OCI-LY7 (cell line): ENCODE measurements around the gene ARGLU1. TPM values are rescaled to one million over a fixed set of nuclear protein-coding genes. Genes with fewer than 3 reads are reported as not detected.

ENCODE experiments used
- BruUV-seq: library from RNA; stranded (reverse); fragments of 400-500 nt; replicated peaks from 2 replicates; lab custom pipeline; 2021; lab: Mats Ljungman, UMichigan
- CTCF ChIA-PET: fragments of 300-600 bp; sonication (Branson Sonifier 250); formaldehyde crosslinking; loops from one replicate; lab custom pipeline; 2022; ENCODE audit warnings: antibody characterized with exemption; ENCODE audit not compliant: unreplicated experiment; lab: Charles Lee
- POLR2A ChIA-PET: fragments of 300-600 bp; sonication (Branson Sonifier 250); formaldehyde crosslinking; loops from one replicate; lab custom pipeline; 2022; ENCODE audit warnings: antibody characterized with exemption; lab: Charles Lee
- DNase-seq: peaks from one replicate; pipeline ENCODE4 v3.0.0-alpha.2; 2015; ENCODE audit warnings: low spot score
- H2AFZ ChIP-seq: fragments of 200-600 bp; sonication (generic), shearing (Covaris generic); 2 replicates; pipeline ENCODE4 v1.6.1; 2014; ENCODE audit warnings: mild to moderate bottlenecking, antibody characterized with exemption, low read length, moderate library complexity
- H3K27ac ChIP-seq: fragments of 200-600 bp; sonication (generic); 2 replicates; pipeline ENCODE4 v1.5.1; 2014; ENCODE audit warnings: mixed run types, low read depth, mild to moderate bottlenecking, moderate library complexity, low read length, inconsistent platforms; ENCODE audit not compliant: poor library complexity, severe bottlenecking
- H3K36me3 ChIP-seq: fragments of 200-600 bp; sonication (generic); 2 replicates; pipeline ENCODE4 v1.6.1; 2014; ENCODE audit warnings: mild to moderate bottlenecking, antibody characterized with exemption, low read length, moderate library complexity, mixed read lengths; ENCODE audit not compliant: insufficient read depth
- H3K4me1 ChIP-seq: fragments of 200-600 bp; sonication (generic); 2 replicates; pipeline ENCODE4 v1.5.1; 2014; ENCODE audit warnings: mild to moderate bottlenecking, low read length; ENCODE audit not compliant: insufficient read depth, poor library complexity, severe bottlenecking
- H3K4me2 ChIP-seq: fragments of 200-600 bp; sonication (generic); 2 replicates; pipeline ENCODE4 v1.6.1; 2014; ENCODE audit warnings: mild to moderate bottlenecking, low read length
- H3K4me3 ChIP-seq: fragments of 200-600 bp; sonication (generic); 2 replicates; pipeline ENCODE4 v1.5.1; 2014; ENCODE audit warnings: mild to moderate bottlenecking, low read depth, low read length; ENCODE audit not compliant: poor library complexity, severe bottlenecking
- H3K79me2 ChIP-seq: fragments of 200-600 bp; sonication (generic); 2 replicates; pipeline ENCODE4 v1.6.1; 2016; ENCODE audit warnings: low read depth, mild to moderate bottlenecking, low read length, moderate library complexity, mixed read lengths; ENCODE audit not compliant: insufficient read depth
- H3K9me2 ChIP-seq: fragments of 200-600 bp; sonication (generic); 2 replicates; pipeline ENCODE4 v1.6.1; 2016; ENCODE audit warnings: mild to moderate bottlenecking, low read length, mixed read lengths; ENCODE audit not compliant: insufficient read depth
- H3K9me3 ChIP-seq: fragments of 200-600 bp; sonication (generic); 2 replicates; pipeline ENCODE4 v1.6.1; 2014; ENCODE audit warnings: mild to moderate bottlenecking, mixed run types, low read length, mixed read lengths
- H4K20me1 ChIP-seq: fragments of 200-600 bp; sonication (generic); 2 replicates; pipeline ENCODE4 v1.6.1; 2014; ENCODE audit warnings: mild to moderate bottlenecking, antibody characterized with exemption, low read length, moderate library complexity, mixed read lengths; ENCODE audit not compliant: insufficient read depth
- CTCF ChIP-seq: fragments of 200-600 bp; sonication (generic); conservative IDR thresholded peaks from 2 replicates; pipeline ENCODE4 v1.5.1; 2014; ENCODE audit warnings: mild to moderate bottlenecking, antibody characterized with exemption, low read length, moderate library complexity, mixed read lengths
- EZH2phosphoT487 ChIP-seq: fragments of 200-600 bp; sonication (generic); IDR thresholded peaks from 2 replicates; pipeline ENCODE4 v1.6.1; 2018; ENCODE audit warnings: low read depth, borderline replicate concordance, mild to moderate bottlenecking, mixed run types, antibody characterized with exemption, low read length, moderate library complexity, mixed read lengths
- intact Hi-C: fragments of 100-400 bp; cut with micrococcal nuclease; formaldehyde crosslinking; loops from one replicate; pipeline ENCODE4 v1.10.0; 2022; ENCODE audit not compliant: unreplicated experiment
- total RNA-seq, 2 experiments: library from RNA; depleted of rRNA in 1 of 2; stranded (reverse); fragments of >200 nt in 1 of 2; shearing (Covaris generic) in 1 of 2; gene quantifications; 2 replicates each; pipeline ENCODE4 v1.2.3, GENCODE V29; 2014 to 2022

ARGLU1 gene
- total RNA-seq, 2 experiments from 2014 or later: 71.6 to 71.9 TPM

- no TSS peak for BruUV-seq
- POLR2A ChIA-PET: interaction anchor here (0.6 kb wide), 1 partner anchor 100 kb away, joined by 3 read pairs; no protein-coding TSS in a partner anchor
These were observed 71.6 kb downstream of the ARGLU1 start for GRCh38 chr13:106496072-106496997.

GRCh38 chr13:106494936-106495335 lies 73.0 kb downstream of the ARGLU1 start:
- no peak for DNase-seq
- Histone ChIP-seq H3K79me2 (no peaks in the 10 kb centered on the region), H3K4me3 (no peak overlapping the region), H4K20me1 (no peaks in the 10 kb centered on the region), H2AFZ (no peak overlapping the region), H3K27ac (no peak overlapping the region), H3K36me3 (no peaks in the 10 kb centered on the region), H3K9me3 (no peaks in the 10 kb centered on the region), H3K9me2 (no peaks in the 10 kb centered on the region), H3K4me2 (no peak overlapping the region), H3K4me1 (no peaks in the 10 kb centered on the region)
- no peak for TF ChIP-seq CTCF
- no peak for TF ChIP-seq EZH2phosphoT487
- ChIA-PET POLR2A (no interaction called here), CTCF (no interaction called here)
- no TSS peak for BruUV-seq
- intact Hi-C loops: no loop called here

More at GRCh38 chr13:106496072-106496997, 71.6 kb downstream of the ARGLU1 start:
- Histone ChIP-seq H3K36me3 (no peaks in the 10 kb centered on the region), H3K9me3 (no peaks in the 10 kb centered on the region), H3K9me2 (no peaks in the 10 kb centered on the region), H3K4me2 (no peak overlapping the region), H4K20me1 (no peaks in the 10 kb centered on the region), H3K4me3 (no peak overlapping the region), H3K27ac (no peak overlapping the region), H3K4me1 (no peaks in the 10 kb centered on the region), H3K79me2 (no peaks in the 10 kb centered on the region), H2AFZ (no peak overlapping the region)
- intact Hi-C loops: no loop called here
- CTCF ChIA-PET: no interaction called here
- DNase-seq: no peak
- TF ChIP-seq EZH2phosphoT487 (no peak), CTCF (no peak)

GRCh38 chr13:106494506-106494905 lies 73.4 kb downstream of the ARGLU1 start:
- H3K36me3 ChIP-seq: no peaks in the 10 kb centered on the region
- H3K27ac ChIP-seq: no peak overlapping the region
- H3K9me3 ChIP-seq: no peaks in the 10 kb centered on the region
- H3K4me1 ChIP-seq: no peaks in the 10 kb centered on the region
- no peak overlapping the region for H3K4me2 ChIP-seq
- no peaks in the 10 kb centered on the region for H3K79me2 ChIP-seq
- H3K4me3 ChIP-seq: no peak overlapping the region
- no peak overlapping the region for H2AFZ ChIP-seq
- no peaks in the 10 kb centered on the region for H3K9me2 ChIP-seq
- ChIA-PET CTCF (no interaction called here), POLR2A (no interaction called here)
- intact Hi-C loops: no loop called here
- no peak for DNase-seq
- H4K20me1 ChIP-seq: no peaks in the 10 kb centered on the region
- TF ChIP-seq EZH2phosphoT487 (no peak), CTCF (no peak)
- BruUV-seq: no TSS peak
